HG02642 (cell line): ENCODE data around the gene SCAMP5.
A peak's percentile ranks its signal among the peaks of the same experiment; 100 is the strongest.

Experiments used
- ATAC-seq: cut with Tn5 transposase; IDR thresholded peaks from one replicate; pipeline ENCODE4 v1.9.1; 2021; ENCODE audit warnings: mild to moderate bottlenecking; ENCODE audit not compliant: unreplicated experiment, poor library complexity

The SCAMP5 gene

GRCh38 chr15:75064846-75065245 is 69.5 kb downstream of the SCAMP5 start:
- ATAC-seq: no peak

- ATAC-seq: no peak
Observed at GRCh38 chr15:75065467-75065850, 70.1 kb downstream of the SCAMP5 start.

- no peak for ATAC-seq
Observed at GRCh38 chr15:75065851-75066509, 70.6 kb downstream of the SCAMP5 start.

- no peak for ATAC-seq
Observed at GRCh38 chr15:75067123-75067830, 71.9 kb downstream of the SCAMP5 start.

GRCh38 chr15:75068748-75069147 is 73.4 kb downstream of the SCAMP5 start:
- ATAC-seq: no peak

GRCh38 chr15:75069301-75069925 is 74.0 kb downstream of the SCAMP5 start:
- peak; percentile 82 for ATAC-seq

GRCh38 chr15:75070674-75071073 is 75.3 kb downstream of the SCAMP5 start:
- no peak for ATAC-seq
